GM12878 (cell line): Measurements from ENCODE around the gene CREB3. TPM values are rescaled to one million over a fixed set of nuclear protein-coding genes. Genes with fewer than 3 reads are reported as not detected.

Experiments
- ATAC-seq: fragments of 200-7000 bp; cut with Tn5 transposase; 3 replicates; pipeline ENCODE4 v1.9.1; 2020; ENCODE audit warnings: mild to moderate bottlenecking, moderate library complexity
- BruUV-seq: library from RNA; stranded (reverse); fragments of 400-500 nt; replicated peaks from 2 replicates; lab custom pipeline; 2021; lab: Mats Ljungman, UMichigan
- CTCF ChIA-PET: fragments of 300-600 bp; sonication (Branson Sonifier 250); formaldehyde crosslinking; extraction: SDS; loops from one replicate; lab custom pipeline; 2021; ENCODE audit warnings: inconsistent platforms; lab: Yijun Ruan, JAX
- POLR2A ChIA-PET: fragments of 350-600 bp; formaldehyde crosslinking; extraction: SDS; loops from one replicate; lab custom pipeline; 2021; ENCODE audit warnings: inconsistent platforms; lab: Charles Lee
- RAD21 ChIA-PET: fragments of 300-600 bp; sonication (Branson Sonifier 250); formaldehyde crosslinking; loops from one replicate; lab custom pipeline; 2023; ENCODE audit warnings: antibody characterized with exemption; ENCODE audit not compliant: unreplicated experiment; lab: Charles Lee
- SMC1A ChIA-PET: fragments of 300-600 bp; sonication (Branson Sonifier 250); formaldehyde crosslinking; loops from one replicate; lab custom pipeline; 2023; ENCODE audit not compliant: unreplicated experiment, uncharacterized antibody; lab: Charles Lee
- DNase-seq: peaks from one replicate; pipeline ENCODE4 v3.0.0-alpha.2; 2011; ENCODE audit warnings: low read depth, low spot score
- FAIRE-seq: peaks from 3 replicates; lab custom pipeline; 2011; peaks lifted over from hg19 to GRCh38; lab: Jason Lieb, UNC
- H2AFZ ChIP-seq: 2 replicates; pipeline ENCODE4 v1.6.0; 2011; ENCODE audit warnings: low read depth, low read length, control low read depth; ENCODE audit not compliant: control insufficient read depth
- H3K27ac ChIP-seq: 2 replicates; pipeline ENCODE4 v1.5.1; 2011; ENCODE audit warnings: control low read depth; ENCODE audit not compliant: control insufficient read depth, insufficient read depth
- H3K27me3 ChIP-seq, 2 experiments: replicated peaks in 1 of 2; 2 replicates each; pipeline versions ENCODE4 v1.6.0 to v1.6.1; 2011; ENCODE audit warnings: low read length in 1 of 2; ENCODE audit not compliant: control insufficient read depth in 2 of 2, insufficient read depth in 2 of 2
- H3K36me3 ChIP-seq, 2 experiments: 2 replicates each; pipeline ENCODE4 v1.5.1; 2011; ENCODE audit warnings: low read length in 1 of 2; ENCODE audit not compliant: control insufficient read depth in 2 of 2, insufficient read depth in 2 of 2
- H3K4me1 ChIP-seq: 2 replicates; pipeline ENCODE4 v1.6.1; 2011; ENCODE audit warnings: mild to moderate bottlenecking, low read length, moderate library complexity, mixed read lengths; ENCODE audit not compliant: control insufficient read depth, insufficient read depth
- H3K4me2 ChIP-seq: 2 replicates; pipeline ENCODE4 v1.6.0; 2011; ENCODE audit warnings: control low read depth; ENCODE audit not compliant: control insufficient read depth, insufficient read depth
- H3K4me3 ChIP-seq: fragments of 200-600 bp; sonication (generic); 2 replicates; pipeline ENCODE4 v1.5.1; 2016
- H3K79me2 ChIP-seq: 2 replicates; pipeline ENCODE4 v1.6.0; 2011; ENCODE audit warnings: low read length; ENCODE audit not compliant: control insufficient read depth, insufficient read depth
- H3K9ac ChIP-seq: 2 replicates; pipeline ENCODE4 v1.8.0; 2011; ENCODE audit warnings: low read length, control low read depth, mixed read lengths; ENCODE audit not compliant: control insufficient read depth, insufficient read depth
- H3K9me3 ChIP-seq: replicated peaks from 3 replicates; pipeline ENCODE4 v1.5.1; 2011; ENCODE audit warnings: mild to moderate bottlenecking, low read length; ENCODE audit not compliant: control insufficient read depth, insufficient read depth
- H4K20me1 ChIP-seq: 2 replicates; pipeline ENCODE4 v1.6.0; 2011; ENCODE audit not compliant: control insufficient read depth, insufficient read depth
- ASH2L ChIP-seq: fragments of 300-600, 200-600 bp; sonication (generic); IDR thresholded peaks from 2 replicates; pipeline ENCODE4 v1.6.1; 2017; ENCODE audit warnings: low read depth, mild to moderate bottlenecking, borderline replicate concordance
- BMI1 ChIP-seq: fragments of 450-650 bp; IDR thresholded peaks from 2 replicates; pipeline ENCODE4 v1.6.1; 2016; ENCODE audit warnings: mild to moderate bottlenecking, moderate library complexity, borderline replicate concordance
- CHD1 ChIP-seq: IDR thresholded peaks from 2 replicates; pipeline ENCODE4 v1.6.1; 2012; ENCODE audit warnings: low read depth, low read length, improper control_type of control experiment
- EED ChIP-seq: sonication (generic); IDR thresholded peaks from 2 replicates; pipeline ENCODE4 v1.6.1; 2016; ENCODE audit warnings: antibody characterized with exemption, low read depth
- GABPA ChIP-seq: IDR thresholded peaks from 2 replicates; pipeline ENCODE4 v1.6.1; 2014; ENCODE audit warnings: antibody characterized with exemption, low read depth, mild to moderate bottlenecking, inconsistent platforms
- IRF5 ChIP-seq: fragments of 450-650 bp; IDR thresholded peaks from 2 replicates; pipeline ENCODE4 v1.6.1; 2017; ENCODE audit warnings: borderline replicate concordance
- JUNB ChIP-seq: IDR thresholded peaks from 2 replicates; pipeline ENCODE4 v1.6.1; 2016; ENCODE audit warnings: antibody characterized with exemption, mild to moderate bottlenecking
- MEF2B ChIP-seq: fragments of 450-650 bp; IDR thresholded peaks from 2 replicates; pipeline ENCODE4 v1.6.1; 2018; ENCODE audit warnings: mild to moderate bottlenecking, moderate library complexity; ENCODE audit not compliant: partially characterized antibody, poor library complexity, severe bottlenecking
- NR2C1 ChIP-seq: fragments of 450-650 bp; IDR thresholded peaks from 2 replicates; pipeline ENCODE4 v1.6.1; 2017; ENCODE audit warnings: antibody characterized with exemption, mild to moderate bottlenecking, moderate library complexity
- NR2F1 ChIP-seq: fragments of 450-650 bp; conservative IDR thresholded peaks from 2 replicates; pipeline ENCODE4 v1.6.1; 2017; ENCODE audit warnings: mild to moderate bottlenecking
- POU2F2 ChIP-seq: IDR thresholded peaks from 3 replicates; pipeline ENCODE4 v1.6.1; 2011; ENCODE audit warnings: low read depth, mild to moderate bottlenecking, low read length, borderline replicate concordance
- RAD21 ChIP-seq: IDR thresholded peaks from 2 replicates; pipeline ENCODE4 v1.6.1; 2011; ENCODE audit warnings: mild to moderate bottlenecking, low read depth, low read length, moderate library complexity; ENCODE audit not compliant: insufficient read depth
- RCOR1 ChIP-seq: conservative IDR thresholded peaks from 2 replicates; pipeline ENCODE4 v1.6.1; 2012; ENCODE audit warnings: low read depth, low read length, improper control_type of control experiment
- SMC3 ChIP-seq: IDR thresholded peaks from 2 replicates; pipeline ENCODE4 v1.6.1; 2011; ENCODE audit warnings: low read length, improper control_type of control experiment, borderline replicate concordance
- STAT1 ChIP-seq: fragments of 450-650 bp; conservative IDR thresholded peaks from 2 replicates; pipeline ENCODE4 v1.6.1; 2014; ENCODE audit warnings: antibody characterized with exemption, mild to moderate bottlenecking
- TCF7 ChIP-seq: IDR thresholded peaks from 2 replicates; pipeline ENCODE4 v1.6.1; 2014; ENCODE audit warnings: antibody characterized with exemption, borderline replicate concordance
- ZBTB11 ChIP-seq: fragments of 450-650 bp; formaldehyde crosslinking; IDR thresholded peaks from 2 replicates; pipeline ENCODE4 v1.5.0; 2022; ENCODE audit warnings: mild to moderate bottlenecking, missing genetic modification characterization
- ZNF622 ChIP-seq: fragments of 450-650 bp; IDR thresholded peaks from 2 replicates; pipeline ENCODE4 v1.6.1; 2017; ENCODE audit warnings: mild to moderate bottlenecking, inconsistent platforms
- WGBS: methylation state at CpG from one replicate; pipeline ENCODE4 v1.1.6; 2016; ENCODE audit warnings: low lambda C conversion rate; ENCODE audit not compliant: insufficient replicate concordance, insufficient coverage; ENCODE audit errors: missing lambda C conversion rate; 5-methylcytosine and 5-hydroxymethylcytosine counted together
- in situ Hi-C: fragments of 300-500 bp; cut with MboI; formaldehyde crosslinking; loops from 9 replicates; pipeline ENCODE4 v1.14.3; 2018; ENCODE audit warnings: mixed read lengths
- intact Hi-C: fragments of 100-400 bp; cut with micrococcal nuclease; formaldehyde crosslinking; loops from one replicate; pipeline ENCODE4 v1.14.2; 2022; ENCODE audit not compliant: unreplicated experiment
- polyA plus RNA-seq, 11 experiments: library from polyadenylated mRNA; depleted of rRNA in 4 of 11; unstranded in 6 of 11; stranded (reverse) in 5 of 11; fragments of >200 nt; fragmentation: Nextera tagmentation in 4 of 11; fragmentation: Illumina TruSeq in 1 of 11; extraction: Ambion mirVana in 4 of 11; extraction: Trizol in 1 of 11; gene quantifications; 1 replicate in 1 of 11; 2 replicates in 10 of 11; pipeline versions ENCODE4 v1.2.1 to v1.2.3, GENCODE V29; 2011 to 2016; ENCODE audit warnings: inconsistent platforms in 2 of 11, missing spikeins in 2 of 11, low read depth in 1 of 11
- total RNA-seq, 4 experiments: library from RNA; depleted of rRNA in 3 of 4; stranded (reverse); fragments of >200 nt in 3 of 4; fragmentation: Illumina TruSeq in 1 of 4; extraction: Trizol in 1 of 4; gene quantifications; 2 replicates each; pipeline versions ENCODE4 v1.2.1 to v1.2.3, GENCODE V29; 2013 to 2021

Gene CREB3
- total and polyA plus RNA-seq, 10 of the 15 experiments (the other 5 are each of a cell fraction or from before 2014, with no cell fraction given), result 9.8 to 38.9 (median 19.8) TPM

- no peak for TF ChIP-seq MEF2B
Measured at GRCh38 chr9:35767458-35767857, 35.0 kb downstream of the CREB3 start (continued).

- in situ Hi-C loops, result no loop called here
- DNase-seq (no peak), FAIRE-seq (no peak), ATAC-seq (no peak)
- Histone ChIP-seq H3K27me3 (no peaks in the 10 kb centered on the region), H3K4me1 (no peaks in the 10 kb centered on the region), H2AFZ (no peak overlapping the region), H4K20me1 (no peaks in the 10 kb centered on the region), H3K27ac (no peak overlapping the region), H3K9ac (no peak overlapping the region), H3K9me3 (no peaks in the 10 kb centered on the region), H3K79me2 (peaks cover 3% of the 10 kb centered on the region; the same call in 1 of the 2 replicates), H3K4me3 (no peak overlapping the region), H3K4me2 (no peak overlapping the region), H3K36me3 (peaks cover 0 to 3% of the 10 kb centered on the region in 2 experiments; a peak in 1 of 4 replicates)
- POLR2A ChIA-PET, result interaction anchor here (0.5 to 1.2 kb wide), 2 partner anchors 11 to 1973 kb away, joined by 3 to 8 read pairs; no protein-coding TSS in a partner anchor
- intact Hi-C loops, result no loop called here
- 81% methylated on average over 1 of the region's 1 CpG for WGBS
- TSS peak; percentile 12 for BruUV-seq
- SMC1A ChIA-PET, result interaction anchor here (1.0 to 1.4 kb wide), 2 partner anchors 8 to 73 kb away, joined by 3 to 5 read pairs; no protein-coding TSS in a partner anchor
- CTCF ChIA-PET, result interaction anchor here (0.6 to 4.7 kb wide), 5 partner anchors 13 to 479 kb away, joined by 3 to 23 read pairs (median 3); no protein-coding TSS in a partner anchor
- RAD21 ChIA-PET, result no interaction called here
- TF ChIP-seq RCOR1 (no peak), TCF7 (no peak), SMC3 (no peak), RAD21 (no peak), BMI1 (no peak), JUNB (no peak), IRF5 (no peak), STAT1 (no peak), ZBTB11 (CRISPR knock-in tag) (no peak), NR2F1 (no peak), ZNF622 (no peak), NR2C1 (no peak), POU2F2 (no peak), CHD1 (no peak), EED (no peak), GABPA (no peak), ASH2L (no peak)
Measured at GRCh38 chr9:35769763-35770162, 37.3 kb downstream of the CREB3 start.
